Body of pancreas (tissue), 4 donors: Measurements from ENCODE around the gene DMRT1.

Experiments
- CTCF ChIP-seq, 7 experiments: fragments of 450-650 bp in 4 of 7; fragments of 200-600 bp in 3 of 7; sonication (generic) in 3 of 7; IDR thresholded peaks; one replicate each; pipeline ENCODE4 v1.5.1; 2016 to 2019; ENCODE audit warnings: antibody characterized with exemption in 7 of 7
- POLR2A ChIP-seq, 3 donors: fragments of 450-650 bp; IDR thresholded peaks; one replicate each; pipeline ENCODE4 v1.6.1; 2016; ENCODE audit warnings: antibody characterized with exemption in 3 of 3, mild to moderate bottlenecking in 2 of 3

DNA sequence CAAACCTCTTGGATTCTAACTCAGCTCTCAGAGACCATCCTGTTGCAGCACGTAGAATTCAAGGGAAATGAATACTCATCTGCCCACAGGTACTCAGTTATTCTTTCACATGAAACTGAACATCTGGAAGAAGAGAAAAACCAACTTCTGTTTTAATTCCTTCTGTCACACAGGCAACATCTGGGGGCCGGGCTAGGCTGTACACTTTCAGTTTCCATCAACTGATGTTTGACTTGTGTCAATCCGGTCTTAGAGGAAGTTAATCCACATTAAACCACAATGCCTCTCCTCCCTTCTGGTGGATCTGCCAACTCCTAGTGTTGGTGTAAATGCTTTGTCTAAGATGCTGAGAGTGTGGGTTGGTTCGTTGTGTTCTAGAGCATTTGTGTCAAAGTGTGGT is 152.5 kb downstream of the DMRT1 start:
- TF ChIP-seq POLR2A (IDR thresholded peaks at IDR 0.05): no peak
- TF ChIP-seq CTCF (IDR thresholded peaks at IDR 0.05): no peak
